ENCODE measurements around the gene SLC46A1.

SLC46A1 gene

GRCh38 chr17:28346199-28346580 lies 59.8 kb downstream of the SLC46A1 start:
- no peak for TF ChIP-seq CTCF (IDR thresholded peaks at IDR 0.05; ENCODE audit: control insufficient read depth, extremely low read depth, insufficient read depth)
- no peak for DNase-seq (ENCODE audit: low read depth)
- no peak overlapping the region for H3K4me3 ChIP-seq (ENCODE audit: low read depth, low read length)

- H3K4me3 ChIP-seq (ENCODE audit: low read depth, low read length) = no peak overlapping the region
- DNase-seq (ENCODE audit: low read depth) = no peak
- TF ChIP-seq CTCF (IDR thresholded peaks at IDR 0.05; ENCODE audit: control insufficient read depth, extremely low read depth, insufficient read depth) = no peak
These were observed 60.4 kb downstream of the SLC46A1 start for GRCh38 chr17:28345419-28346198.
